Measurements from ENCODE around the gene TBX15. TPM values are rescaled to one million over a fixed set of nuclear protein-coding genes. Genes with fewer than 3 reads are reported as not detected.
"Not testable (repeated sequence)": the region's sequence is repeated elsewhere in the genome, so short reads cannot be mapped to it uniquely, and the experiment has no call there.

Gene TBX15
- total RNA-seq, 1 experiment from 2014 or later, result 63.1 TPM

GRCh38 chr1:118961156-118961555 lies 27.0 kb downstream of the TBX15 start:
- Histone ChIP-seq H3K36me3 (peaks cover 49% of the 10 kb centered on the region), H3K9me3 (replicated peaks) (peaks cover 6% of the 10 kb centered on the region; the same call in 1 of the 2 replicates), H3K4me1 (no peaks in the 10 kb centered on the region), H3K27ac (no peak overlapping the region), H3K27me3 (no peaks in the 10 kb centered on the region), H3K4me3 (no peak overlapping the region)
- no peak for DNase-seq

DNA sequence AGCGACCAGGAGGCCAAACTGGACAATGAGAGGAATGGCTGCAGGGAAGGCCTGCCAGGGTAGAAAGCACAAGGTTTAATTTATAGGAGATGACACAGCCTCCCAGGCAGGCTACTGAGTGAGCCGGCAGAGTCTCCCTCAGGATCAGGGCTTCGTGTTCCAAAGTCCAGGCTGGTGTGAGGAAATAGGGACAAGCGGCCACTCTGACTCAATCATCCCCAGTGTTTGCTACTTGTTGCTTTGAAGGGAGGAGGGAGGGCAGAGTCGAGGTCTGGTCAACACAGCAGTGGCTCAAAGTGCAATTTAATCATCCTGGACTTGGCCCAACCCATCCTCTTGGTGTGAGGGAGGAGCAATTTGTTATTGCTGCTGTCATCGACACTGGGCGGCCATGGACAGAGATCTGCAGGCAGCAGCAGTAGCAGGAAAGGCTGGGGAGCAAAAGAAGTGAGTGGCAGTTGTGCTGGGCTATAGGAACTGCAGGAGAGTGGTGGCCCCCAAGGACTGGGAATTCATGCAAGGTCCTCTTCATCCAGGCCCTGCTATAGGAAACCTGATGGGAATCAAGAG lies 27.5 kb downstream of the TBX15 start:
- no peaks in the 10 kb centered on the region for H3K4me1 ChIP-seq
- H3K27me3 ChIP-seq, result no peaks in the 10 kb centered on the region
- H3K9me3 ChIP-seq (replicated peaks), result peaks cover 6% of the 10 kb centered on the region; the same call in 1 of the 2 replicates
- DNase-seq, result no peak
- H3K36me3 ChIP-seq, result peaks cover 50% of the 10 kb centered on the region
- no peak overlapping the region for H3K27ac ChIP-seq
- no peak overlapping the region for H3K4me3 ChIP-seq

DNA sequence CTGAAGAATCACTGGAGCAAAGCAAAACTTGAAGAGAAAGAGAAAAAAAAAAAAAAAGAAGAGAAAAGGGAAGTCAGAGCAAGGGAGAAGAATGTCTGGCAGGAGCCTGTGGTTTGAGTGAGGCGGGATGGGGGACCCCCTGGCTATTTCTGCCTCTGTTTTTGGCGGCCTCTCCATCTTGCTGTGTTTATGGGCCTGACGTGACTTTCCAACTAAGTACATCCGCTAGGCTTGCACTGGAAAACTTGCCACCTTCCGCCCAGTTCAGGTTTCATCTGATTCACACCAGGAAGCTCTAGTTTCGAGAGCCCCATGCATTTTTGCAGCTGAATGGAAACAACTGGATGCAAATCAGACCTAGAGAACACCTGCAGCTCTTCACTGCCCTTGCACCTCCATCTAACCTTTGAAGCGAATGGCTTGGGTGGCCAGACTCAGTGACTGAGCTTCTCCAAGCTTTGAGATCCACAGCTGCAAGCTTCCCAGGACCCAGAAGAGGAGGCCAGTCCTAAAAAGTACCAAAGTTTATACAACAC lies 28.0 kb downstream of the TBX15 start:
- peaks cover 6% of the 10 kb centered on the region; the same call in 1 of the 2 replicates for H3K9me3 ChIP-seq (replicated peaks)
- no peaks in the 10 kb centered on the region for H3K27me3 ChIP-seq
- no peak overlapping the region for H3K27ac ChIP-seq
- DNase-seq, result no peak
- H3K36me3 ChIP-seq, result peaks cover 44% of the 10 kb centered on the region
- no peak overlapping the region for H3K4me3 ChIP-seq
- H3K4me1 ChIP-seq, result no peaks in the 10 kb centered on the region

DNA sequence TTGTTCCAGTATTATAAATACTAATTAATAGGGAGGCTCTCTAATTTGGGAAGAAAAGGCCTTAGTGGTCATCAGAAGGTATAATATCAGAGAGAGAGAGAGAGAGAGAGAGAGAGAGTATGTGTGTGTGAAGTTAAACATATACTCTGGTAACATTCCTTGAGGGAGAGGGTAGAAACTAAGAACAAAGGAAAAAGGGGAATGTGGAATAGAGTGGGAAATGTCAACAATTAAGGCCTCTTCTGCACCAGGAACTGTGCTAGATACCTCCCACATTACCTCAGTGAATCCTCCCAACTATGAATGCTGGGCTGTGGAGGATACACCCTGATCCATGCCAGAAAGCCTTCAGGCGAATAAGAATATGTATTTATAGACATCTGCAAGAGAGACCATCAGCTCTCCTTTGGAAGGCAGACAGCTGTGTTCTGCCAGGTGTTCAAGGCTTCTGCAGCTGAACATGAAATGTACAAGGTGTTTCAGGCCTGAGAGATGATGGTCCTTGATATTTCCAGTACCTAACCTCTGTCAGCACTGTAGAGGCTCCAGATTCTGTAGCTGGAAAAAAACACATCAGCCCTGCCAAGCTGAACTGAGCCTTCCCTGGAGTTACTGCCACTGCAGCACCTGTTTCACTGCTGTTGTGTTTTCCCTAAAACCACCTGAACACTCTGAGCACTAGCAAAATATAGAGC lies 29.1 kb downstream of the TBX15 start:
- no peak for DNase-seq
- H3K9me3 ChIP-seq (replicated peaks), result peaks cover 3% of the 10 kb centered on the region; the same call in 1 of the 2 replicates
- H3K27ac ChIP-seq, result no peak overlapping the region
- peaks cover 34% of the 10 kb centered on the region for H3K36me3 ChIP-seq
- H3K27me3 ChIP-seq, result no peaks in the 10 kb centered on the region
- H3K4me3 ChIP-seq, result no peak overlapping the region
- no peaks in the 10 kb centered on the region for H3K4me1 ChIP-seq

DNA sequence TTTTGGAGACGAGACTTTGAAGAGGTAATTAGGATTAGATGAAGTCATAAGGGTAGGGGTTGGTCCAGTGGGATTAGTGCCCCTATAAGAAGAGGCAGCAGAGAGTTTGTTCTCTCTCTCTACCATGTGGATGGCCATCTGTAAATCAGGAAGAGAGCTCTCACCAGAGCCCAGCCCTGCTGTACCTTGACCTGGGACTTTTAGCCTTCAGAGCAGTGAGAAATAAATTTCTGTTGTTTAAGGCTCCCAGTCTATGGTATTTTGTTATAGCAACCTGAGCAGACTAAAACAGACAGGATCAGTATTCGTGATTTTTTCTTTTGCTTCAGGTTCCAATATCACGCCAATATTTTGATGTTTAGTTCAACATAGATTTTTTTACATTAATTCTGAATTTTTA lies 30.0 kb downstream of the TBX15 start:
- Histone ChIP-seq H3K27ac (no peak overlapping the region), H3K9me3 (replicated peaks) (no peaks in the 10 kb centered on the region), H3K4me3 (no peak overlapping the region), H3K27me3 (no peaks in the 10 kb centered on the region), H3K4me1 (no peaks in the 10 kb centered on the region), H3K36me3 (peaks cover 30% of the 10 kb centered on the region)
- no peak for DNase-seq

DNA sequence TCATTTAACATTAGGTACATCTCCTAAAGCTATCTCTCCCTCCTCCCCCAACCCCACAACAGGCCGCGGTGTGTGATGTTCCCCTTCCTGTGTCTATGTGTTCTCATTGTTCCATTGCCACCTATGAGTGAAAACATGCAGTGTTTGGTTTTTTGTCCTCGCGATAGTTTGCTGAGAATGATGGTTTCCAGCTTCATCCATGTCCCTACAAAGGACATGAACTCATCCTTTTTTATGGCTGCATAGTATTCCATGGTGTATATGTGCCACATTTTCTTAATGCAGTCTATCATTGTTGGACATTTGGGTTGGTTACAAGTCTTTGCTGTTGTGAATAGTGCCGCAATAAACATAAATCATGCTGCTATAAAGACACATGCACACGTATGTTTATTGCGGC lies 30.6 kb downstream of the TBX15 start:
- H3K4me1 ChIP-seq; H3K27me3 ChIP-seq; H3K27ac ChIP-seq; H3K4me3 ChIP-seq; DNase-seq; H3K9me3 ChIP-seq (replicated peaks): not testable (repeated sequence)
- peaks cover 31% of the 10 kb centered on the region for H3K36me3 ChIP-seq

- no peak for DNase-seq
- Histone ChIP-seq H3K27ac (no peak overlapping the region), H3K27me3 (no peaks in the 10 kb centered on the region), H3K9me3 (replicated peaks) (no peaks in the 10 kb centered on the region), H3K36me3 (peaks cover 24% of the 10 kb centered on the region), H3K4me1 (peaks cover 7% of the 10 kb centered on the region), H3K4me3 (no peak overlapping the region)
These were observed 33.7 kb downstream of the TBX15 start for GRCh38 chr1:118954301-118954905.

DNA sequence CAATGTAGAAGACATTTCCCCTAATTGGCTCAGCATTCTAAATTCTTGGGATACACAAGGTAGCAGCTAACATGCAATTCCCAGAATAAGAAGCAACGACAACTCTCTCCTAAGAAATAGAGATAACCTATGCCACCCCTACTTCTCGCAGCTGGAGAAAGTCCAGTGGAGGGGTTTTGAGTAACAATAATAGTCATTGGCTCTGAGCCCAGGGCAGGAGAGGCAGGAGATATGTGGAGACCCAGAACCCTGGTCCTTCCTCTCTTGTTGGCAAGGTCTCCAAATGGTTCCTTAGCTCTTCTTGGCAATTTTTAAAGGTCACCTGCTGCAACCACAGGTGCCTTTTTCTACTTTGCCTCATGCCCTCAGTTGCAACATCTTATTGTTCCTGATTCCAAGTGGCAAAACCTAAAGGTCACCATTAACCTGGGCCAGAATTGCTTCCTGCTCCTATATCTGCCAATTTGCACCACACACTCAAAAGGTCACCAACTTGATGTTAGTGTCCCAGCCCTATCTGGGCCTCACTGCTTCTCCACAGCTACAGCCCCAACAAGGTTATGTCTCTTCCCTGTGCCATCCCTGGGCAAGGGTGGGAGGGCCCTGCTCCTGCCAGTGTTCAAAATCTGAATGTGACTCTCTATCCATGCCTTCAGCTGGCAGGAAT lies 36.7 kb downstream of the TBX15 start:
- DNase-seq, result no peak
- H3K27ac ChIP-seq, result no peak overlapping the region
- no peak overlapping the region for H3K4me3 ChIP-seq
- H3K27me3 ChIP-seq, result no peaks in the 10 kb centered on the region
- H3K9me3 ChIP-seq (replicated peaks), result no peaks in the 10 kb centered on the region
- peaks cover 9% of the 10 kb centered on the region for H3K36me3 ChIP-seq
- H3K4me1 ChIP-seq, result peaks cover 24% of the 10 kb centered on the region

- H3K9me3 ChIP-seq (replicated peaks), result no peaks in the 10 kb centered on the region
- H3K4me1 ChIP-seq, result peaks cover 34% of the 10 kb centered on the region
- no peaks in the 10 kb centered on the region for H3K27me3 ChIP-seq
- no peak overlapping the region for H3K4me3 ChIP-seq
- DNase-seq, result peak in 1 of 2 experiments; percentile 55
- H3K36me3 ChIP-seq, result peaks cover 10% of the 10 kb centered on the region; the same call in 1 of the 2 replicates
- H3K27ac ChIP-seq, result no peak overlapping the region
These were observed 38.8 kb downstream of the TBX15 start for GRCh38 chr1:118949315-118949714.

DNA sequence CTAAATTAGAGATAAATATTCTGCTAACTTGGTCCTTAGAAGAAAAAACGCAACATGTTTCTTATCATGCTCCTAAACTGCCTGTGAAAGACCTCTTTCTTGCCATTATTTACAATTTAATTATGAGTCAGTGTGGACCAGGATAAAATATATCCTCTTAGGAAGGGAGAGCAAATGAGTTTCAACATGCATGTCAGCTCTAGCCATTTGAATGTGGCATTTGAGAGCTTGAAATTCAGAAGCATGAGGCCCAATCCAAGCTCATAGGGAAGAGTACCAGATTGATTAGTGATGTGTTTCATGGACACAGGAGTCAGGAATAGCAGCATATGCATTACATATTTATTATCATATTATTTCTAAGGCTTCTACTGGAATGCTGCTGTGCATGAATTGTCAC lies 39.3 kb downstream of the TBX15 start:
- Histone ChIP-seq H3K4me1 (peaks cover 34% of the 10 kb centered on the region), H3K27ac (no peak overlapping the region)

DNA sequence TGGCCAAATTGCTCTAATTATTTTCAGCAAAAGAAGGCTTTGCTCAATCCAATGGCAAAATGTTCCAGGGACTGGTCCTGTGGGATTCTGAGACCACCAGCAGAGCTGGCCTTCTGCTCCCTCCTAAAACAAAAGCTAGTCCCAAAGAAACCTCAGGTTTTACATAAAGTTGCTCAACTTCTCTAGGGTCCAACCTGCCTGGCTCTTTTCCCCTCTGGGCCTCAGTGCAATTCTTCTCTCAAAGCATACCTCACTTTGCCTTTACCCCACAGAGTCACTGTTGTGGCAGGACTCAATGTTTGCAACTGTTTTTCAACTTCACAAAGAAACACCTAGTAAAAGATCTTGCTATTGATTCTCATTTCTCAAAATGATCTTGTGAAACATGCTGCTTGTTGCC lies 39.8 kb downstream of the TBX15 start:
- H3K9me3 ChIP-seq (replicated peaks), result no peaks in the 10 kb centered on the region
- H3K4me1 ChIP-seq, result peaks cover 34% of the 10 kb centered on the region
- no peak overlapping the region for H3K4me3 ChIP-seq
- peaks cover 13% of the 10 kb centered on the region; the same call in 1 of the 2 replicates for H3K36me3 ChIP-seq
- H3K27me3 ChIP-seq, result no peaks in the 10 kb centered on the region
- no peak for DNase-seq
- H3K27ac ChIP-seq, result no peak overlapping the region

More for the DNA sequence above, 39.3 kb downstream of the TBX15 start:
- no peak overlapping the region for H3K4me3 ChIP-seq
- H3K36me3 ChIP-seq, result peaks cover 13% of the 10 kb centered on the region; the same call in 1 of the 2 replicates
- H3K27me3 ChIP-seq, result no peaks in the 10 kb centered on the region
- no peaks in the 10 kb centered on the region for H3K9me3 ChIP-seq (replicated peaks)
- DNase-seq, result no peak

GRCh38 chr1:118947790-118948189 lies 40.4 kb downstream of the TBX15 start:
- no peaks in the 10 kb centered on the region for H3K27me3 ChIP-seq
- no peak for DNase-seq
- H3K4me3 ChIP-seq, result no peak overlapping the region
- H3K27ac ChIP-seq, result no peak overlapping the region
- peaks cover 34% of the 10 kb centered on the region for H3K4me1 ChIP-seq
- no peaks in the 10 kb centered on the region for H3K9me3 ChIP-seq (replicated peaks)
- peaks cover 12% of the 10 kb centered on the region; the same call in 1 of the 2 replicates for H3K36me3 ChIP-seq

- H3K27me3 ChIP-seq, result no peaks in the 10 kb centered on the region
- peaks cover 34% of the 10 kb centered on the region for H3K4me1 ChIP-seq
- H3K4me3 ChIP-seq, result no peak overlapping the region
- no peak overlapping the region for H3K27ac ChIP-seq
- DNase-seq, result no peak
- no peaks in the 10 kb centered on the region for H3K9me3 ChIP-seq (replicated peaks)
- peaks cover 12% of the 10 kb centered on the region; the same call in 1 of the 2 replicates for H3K36me3 ChIP-seq
These were observed 41.0 kb downstream of the TBX15 start for GRCh38 chr1:118947003-118947765.

GRCh38 chr1:118945489-118945888 lies 42.7 kb downstream of the TBX15 start:
- peaks cover 34% of the 10 kb centered on the region for H3K4me1 ChIP-seq
- H3K4me3 ChIP-seq, result no peak overlapping the region
- H3K9me3 ChIP-seq (replicated peaks), result no peaks in the 10 kb centered on the region
- no peak overlapping the region for H3K27ac ChIP-seq
- peaks cover 12% of the 10 kb centered on the region; the same call in 1 of the 2 replicates for H3K36me3 ChIP-seq
- no peaks in the 10 kb centered on the region for H3K27me3 ChIP-seq
- DNase-seq, result peak; percentile 31 to 61
